Kidney epithelial cell (primary cell): ENCODE data around the gene DCLK3. TPM values are rescaled to one million over a fixed set of nuclear protein-coding genes. Genes with fewer than 3 reads are reported as not detected.

Experiments used
- DNase-seq: peaks from one replicate; pipeline ENCODE4 v3.0.0-alpha.2; 2010; ENCODE audit warnings: low read depth
- H3K27me3 ChIP-seq: 2 replicates; pipeline ENCODE4 v1.6.0; 2011; ENCODE audit warnings: low read length; ENCODE audit not compliant: control insufficient read depth, insufficient read depth
- H3K36me3 ChIP-seq: 2 replicates; pipeline ENCODE4 v1.5.1; 2011; ENCODE audit warnings: low read length; ENCODE audit not compliant: control insufficient read depth, insufficient read depth
- H3K4me3 ChIP-seq: 2 replicates; pipeline ENCODE4 v1.5.1; 2011; ENCODE audit warnings: low read depth, mild to moderate bottlenecking, control low read depth, low read length
- CTCF ChIP-seq: IDR thresholded peaks from 2 replicates; pipeline ENCODE4 v1.5.1; 2011; ENCODE audit warnings: mild to moderate bottlenecking, moderate library complexity, low read length, control low read depth, inconsistent platforms; ENCODE audit not compliant: insufficient read depth, poor library complexity, severe bottlenecking
- total RNA-seq: library from RNA; depleted of rRNA; stranded (reverse); fragments of >200 nt; gene quantifications from 2 replicates; pipeline ENCODE4 v1.2.3, GENCODE V29; 2015

DCLK3 gene
- total RNA-seq, 1 donor from 2014 or later, result 0.04 TPM

GRCh38 chr3:36701249-36701572, 63.1 kb downstream of the DCLK3 start:
- no peaks in the 10 kb centered on the region for H3K27me3 ChIP-seq
- no peaks in the 10 kb centered on the region for H3K36me3 ChIP-seq
- no peak overlapping the region for H3K4me3 ChIP-seq
- no peak for DNase-seq
- no peak for TF ChIP-seq CTCF

- H3K4me3 ChIP-seq, result no peak overlapping the region
- H3K27me3 ChIP-seq, result no peaks in the 10 kb centered on the region
- H3K36me3 ChIP-seq, result no peaks in the 10 kb centered on the region
- peak; percentile 86 for TF ChIP-seq CTCF
- no peak for DNase-seq
Measured at GRCh38 chr3:36700537-36701248, 63.7 kb downstream of the DCLK3 start.

GRCh38 chr3:36698314-36698713, 66.0 kb downstream of the DCLK3 start:
- TF ChIP-seq CTCF, result no peak
- Histone ChIP-seq H3K27me3 (no peaks in the 10 kb centered on the region), H3K4me3 (no peak overlapping the region), H3K36me3 (no peaks in the 10 kb centered on the region)
- DNase-seq, result no peak

GRCh38 chr3:36697229-36698001, 66.9 kb downstream of the DCLK3 start:
- TF ChIP-seq CTCF, result peak; percentile 23
- Histone ChIP-seq H3K27me3 (no peaks in the 10 kb centered on the region), H3K36me3 (no peaks in the 10 kb centered on the region), H3K4me3 (no peak overlapping the region)
- DNase-seq, result no peak

- no peak for TF ChIP-seq CTCF
- no peak overlapping the region for H3K4me3 ChIP-seq
- no peaks in the 10 kb centered on the region for H3K27me3 ChIP-seq
- H3K36me3 ChIP-seq, result no peaks in the 10 kb centered on the region
- DNase-seq, result no peak
Measured at GRCh38 chr3:36696799-36697198, 67.6 kb downstream of the DCLK3 start.
